GM18526 (cell line): ENCODE data around the gene ABHD16B.

Experiments used
- POLR2A ChIP-seq: IDR thresholded peaks from 3 replicates; pipeline ENCODE4 v1.6.1; 2011; ENCODE audit not compliant: insufficient read length; ENCODE audit errors: extremely low read depth

ABHD16B gene

GRCh38 chr20:63860325-63861051, 810 bp upstream of the ABHD16B start:
- no peak for TF ChIP-seq POLR2A

- no peak for TF ChIP-seq POLR2A
Observed at GRCh38 chr20:63861981-63862901, 943 bp downstream of the ABHD16B start.

GRCh38 chr20:63863021-63863797, 1.9 kb downstream of the ABHD16B start:
- TF ChIP-seq POLR2A = no peak

GRCh38 chr20:63863798-63864544, 2.7 kb downstream of the ABHD16B start:
- peak; percentile 61 for TF ChIP-seq POLR2A

- no peak for TF ChIP-seq POLR2A
Observed at GRCh38 chr20:63864545-63864977, 3.3 kb downstream of the ABHD16B start.

GRCh38 chr20:63864978-63865640, 3.8 kb downstream of the ABHD16B start, which contains the start of gene TPD52L2:
TSS of gene TPD52L2 (plus strand) at chr20:63865270. CDS start at chr20:63865366, 96 bp downstream.
- TF ChIP-seq POLR2A = peak; percentile 80

- no peak for TF ChIP-seq POLR2A
Observed at GRCh38 chr20:63868264-63868663, 7.0 kb downstream of the ABHD16B start.

GRCh38 chr20:63873477-63873971, 12.2 kb downstream of the ABHD16B start:
- no peak for TF ChIP-seq POLR2A

GRCh38 chr20:63876489-63877036, 15.3 kb downstream of the ABHD16B start:
- TF ChIP-seq POLR2A = no peak

- TF ChIP-seq POLR2A = no peak
Observed at GRCh38 chr20:63877755-63878470, 16.6 kb downstream of the ABHD16B start.

GRCh38 chr20:63878899-63879663, 17.8 kb downstream of the ABHD16B start:
- TF ChIP-seq POLR2A = no peak
